ENCODE results near the gene NALCN. TPM values are rescaled to one million over a fixed set of nuclear protein-coding genes. Genes with fewer than 3 reads are reported as not detected.

NALCN gene
- total RNA-seq = 1 to 10 TPM in 1 of 4 donors, under 1 TPM in 2, not detected in 1; under 0.01 to 1.3 (median 0.17) TPM

DNA sequence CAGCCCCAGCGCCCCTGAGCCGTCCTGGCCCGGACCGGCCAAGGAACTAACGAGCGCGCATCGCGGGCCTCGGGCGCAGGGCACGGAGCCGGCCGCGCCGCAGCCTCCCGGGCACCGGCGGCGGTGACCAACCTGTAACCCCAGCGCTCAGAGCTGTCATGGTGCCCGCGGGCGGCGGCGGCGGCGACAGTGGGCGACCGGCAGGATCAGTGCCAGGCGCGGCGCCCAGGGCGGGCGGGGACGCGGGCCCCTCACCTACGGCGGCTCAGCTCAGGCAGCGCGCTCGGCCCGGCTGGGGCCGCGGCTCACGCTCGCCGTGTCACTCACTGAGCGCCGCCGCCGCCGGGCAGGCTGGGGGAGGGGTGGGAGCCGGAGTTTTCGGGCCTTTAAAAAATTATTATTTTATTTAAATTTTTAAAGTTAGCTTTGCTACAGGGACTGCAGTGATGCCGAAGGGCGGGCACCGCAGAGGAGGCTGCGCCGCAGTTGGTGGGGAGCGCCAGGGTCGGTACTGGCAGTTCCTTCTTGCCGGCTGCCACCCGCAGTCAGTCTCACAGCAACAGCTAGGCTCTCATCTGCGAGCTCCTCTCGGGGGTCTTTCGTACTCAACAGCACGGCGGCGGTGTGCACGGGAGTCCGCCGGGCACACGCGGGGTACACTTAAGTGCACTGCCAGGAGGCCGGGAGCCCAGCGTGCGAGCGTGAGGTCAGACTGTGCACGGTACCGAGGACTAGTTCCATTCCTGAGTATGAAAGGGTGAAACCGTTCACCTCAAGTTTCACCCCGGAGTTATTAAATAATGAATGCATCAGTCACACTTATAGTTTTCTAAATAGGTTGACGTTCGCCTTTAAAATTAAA, at the start of gene NALCN:
Gene NALCN (minus strand): TSS at position 328 of the 862 bp plus-strand sequence. CDS start 17,382 bp downstream, outside the sequence.
- TF ChIP-seq, protein P1, sequence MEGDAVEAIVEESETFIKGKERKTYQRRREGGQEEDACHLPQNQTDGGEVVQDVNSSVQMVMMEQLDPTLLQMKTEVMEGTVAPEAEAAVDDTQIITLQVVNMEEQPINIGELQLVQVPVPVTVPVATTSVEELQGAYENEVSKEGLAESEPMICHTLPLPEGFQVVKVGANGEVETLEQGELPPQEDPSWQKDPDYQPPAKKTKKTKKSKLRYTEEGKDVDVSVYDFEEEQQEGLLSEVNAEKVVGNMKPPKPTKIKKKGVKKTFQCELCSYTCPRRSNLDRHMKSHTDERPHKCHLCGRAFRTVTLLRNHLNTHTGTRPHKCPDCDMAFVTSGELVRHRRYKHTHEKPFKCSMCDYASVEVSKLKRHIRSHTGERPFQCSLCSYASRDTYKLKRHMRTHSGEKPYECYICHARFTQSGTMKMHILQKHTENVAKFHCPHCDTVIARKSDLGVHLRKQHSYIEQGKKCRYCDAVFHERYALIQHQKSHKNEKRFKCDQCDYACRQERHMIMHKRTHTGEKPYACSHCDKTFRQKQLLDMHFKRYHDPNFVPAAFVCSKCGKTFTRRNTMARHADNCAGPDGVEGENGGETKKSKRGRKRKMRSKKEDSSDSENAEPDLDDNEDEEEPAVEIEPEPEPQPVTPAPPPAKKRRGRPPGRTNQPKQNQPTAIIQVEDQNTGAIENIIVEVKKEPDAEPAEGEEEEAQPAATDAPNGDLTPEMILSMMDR (IDR thresholded peaks at IDR 0.05; ENCODE audit: low read depth) = no peak

DNA sequence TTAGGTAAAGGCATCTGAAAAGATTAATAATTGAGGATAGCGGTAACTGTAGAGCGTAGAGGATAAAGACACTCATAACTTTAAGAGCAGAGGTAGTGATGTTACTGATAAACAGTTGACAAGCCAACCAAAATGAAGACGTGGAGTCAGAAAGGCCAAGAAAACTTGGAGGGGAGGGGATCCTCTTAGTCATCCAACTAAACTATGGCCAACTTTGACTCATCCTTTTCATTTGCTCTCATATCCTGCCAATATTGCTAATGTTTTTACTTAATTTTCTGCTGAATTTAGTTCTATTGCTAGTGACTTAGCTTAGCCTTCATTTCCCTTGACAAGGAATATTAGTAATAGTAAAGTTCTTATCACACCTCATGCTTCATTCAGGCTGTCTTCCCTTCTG, 49.6 kb upstream of the NALCN start:
- TF ChIP-seq, protein P1 (IDR thresholded peaks at IDR 0.05; ENCODE audit: low read depth) = no peak

DNA sequence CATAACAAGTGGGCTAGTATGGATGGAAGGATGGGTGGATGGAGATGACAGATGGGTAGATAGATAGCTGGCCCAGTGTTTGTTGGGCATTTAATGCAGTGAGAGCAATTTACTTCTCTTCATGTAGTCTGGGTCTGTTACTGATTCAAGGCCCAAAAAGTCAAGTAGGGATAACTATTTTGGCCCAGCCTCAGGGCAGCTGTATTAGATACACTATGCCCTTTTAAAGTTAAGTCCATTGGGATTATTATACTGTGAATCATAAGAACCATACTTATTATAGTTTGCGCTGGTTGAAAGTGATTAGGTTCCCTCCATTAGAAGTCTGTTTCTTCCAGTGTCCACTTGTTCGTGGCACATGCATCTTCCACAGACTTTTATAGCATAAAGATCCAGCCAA, 40.9 kb upstream of the NALCN start:
- TF ChIP-seq, protein P1 (IDR thresholded peaks at IDR 0.05; ENCODE audit: low read depth) = no peak

DNA sequence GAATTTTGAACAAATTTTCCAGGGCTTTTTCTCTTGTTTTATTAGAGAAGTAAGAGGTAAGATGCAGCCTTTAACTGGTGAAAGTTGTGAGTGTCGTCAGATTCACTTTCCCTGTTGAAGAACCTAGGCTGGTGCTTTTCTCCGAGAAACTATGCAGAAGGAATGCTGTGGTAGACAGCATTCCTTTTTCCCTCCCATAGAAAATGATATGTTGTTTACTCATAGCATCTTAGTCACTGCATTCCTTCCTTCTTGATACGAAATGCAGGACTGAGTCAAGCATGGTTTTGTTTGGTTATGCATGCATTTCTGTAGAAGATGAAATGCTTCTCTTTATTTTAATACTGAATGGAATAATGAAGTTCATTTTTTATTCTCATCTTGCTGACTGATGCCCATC, 39.6 kb upstream of the NALCN start:
- TF ChIP-seq, protein P1 (IDR thresholded peaks at IDR 0.05; ENCODE audit: low read depth) = no peak

DNA sequence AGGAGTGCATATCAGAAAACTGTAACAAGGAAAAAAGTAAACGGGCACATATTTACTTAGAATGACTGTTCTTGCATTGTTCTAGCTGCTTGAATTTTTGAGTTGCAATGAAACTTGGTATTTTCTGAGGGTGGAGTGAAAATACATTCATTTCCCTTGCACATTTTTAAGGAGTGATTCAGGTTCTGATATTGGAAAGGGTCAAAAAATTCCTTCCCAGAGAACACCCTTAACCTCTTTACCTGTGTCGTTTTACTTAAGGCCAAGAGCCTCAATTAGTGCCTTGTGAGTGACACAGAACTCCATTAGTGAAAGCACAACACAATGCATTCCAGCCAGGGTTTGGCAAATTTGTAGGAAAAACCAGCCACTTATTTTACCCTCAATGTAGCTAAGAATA, 38.5 kb upstream of the NALCN start:
- TF ChIP-seq, protein P1 (IDR thresholded peaks at IDR 0.05; ENCODE audit: low read depth) = no peak

DNA sequence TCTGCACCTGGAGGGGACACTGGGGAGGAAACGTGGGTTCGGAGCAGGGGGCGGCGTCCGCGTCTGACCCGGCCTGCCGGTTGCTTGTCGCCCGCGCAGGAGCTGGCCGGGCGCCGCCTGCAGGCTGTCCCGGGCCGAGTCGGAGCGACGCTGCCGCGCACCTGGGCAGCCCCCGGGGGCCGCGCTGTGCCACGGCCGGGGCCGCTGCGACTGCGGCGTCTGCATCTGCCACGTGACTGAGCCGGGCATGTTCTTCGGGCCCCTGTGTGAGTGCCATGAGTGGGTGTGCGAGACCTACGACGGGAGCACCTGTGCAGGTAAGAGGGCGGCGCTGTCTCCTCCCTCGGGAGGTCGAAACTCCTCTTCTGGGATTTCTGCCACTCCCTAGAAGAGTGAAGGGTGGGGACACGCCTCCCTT, 37.5 kb upstream of the NALCN start:
- TF ChIP-seq, protein P1 (IDR thresholded peaks at IDR 0.05; ENCODE audit: low read depth) = no peak

Measured in subcutaneous adipose tissue (tissue), 4 donors.